Vagina (tissue), 2 donors: ENCODE measurements around the gene KIF11.

ENCODE experiments used
- POLR2A ChIP-seq, 2 donors: fragments of 450-650 bp; IDR thresholded peaks; one replicate each; pipeline ENCODE4 v1.6.1; 2017; ENCODE audit warnings: antibody characterized with exemption in 2 of 2, mild to moderate bottlenecking in 2 of 2, moderate library complexity in 2 of 2
- TF ChIP-seq, protein P1 (sequence below), 3 experiments: fragments of 450-650 bp in 2 of 3; fragments of 200-600 bp in 1 of 3; sonication (generic) in 1 of 3; IDR thresholded peaks; one replicate each; pipeline ENCODE4 v1.5.1; 2017 to 2019; ENCODE audit warnings: antibody characterized with exemption in 3 of 3, mild to moderate bottlenecking in 2 of 3, moderate library complexity in 2 of 3

DNA sequence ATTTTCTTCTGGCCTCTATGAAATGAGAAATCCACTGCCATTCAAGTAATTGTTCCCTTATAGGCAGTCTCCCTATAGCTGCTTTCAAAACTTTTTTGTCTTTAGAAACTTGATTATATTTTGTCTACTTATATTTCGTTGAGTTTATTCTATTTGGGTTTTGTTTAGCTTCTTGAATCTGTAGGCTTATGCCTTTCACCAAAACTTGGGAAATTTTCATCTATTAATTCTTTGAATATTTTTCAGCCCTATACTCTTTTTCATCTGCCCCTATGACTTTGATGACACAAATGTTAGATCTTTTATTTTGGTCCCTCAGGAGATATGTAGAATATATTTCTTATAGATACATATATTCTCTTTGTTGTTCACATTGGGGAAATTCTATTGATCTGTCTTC is 48.6 kb downstream of the KIF11 start:
- TF ChIP-seq, protein P1, sequence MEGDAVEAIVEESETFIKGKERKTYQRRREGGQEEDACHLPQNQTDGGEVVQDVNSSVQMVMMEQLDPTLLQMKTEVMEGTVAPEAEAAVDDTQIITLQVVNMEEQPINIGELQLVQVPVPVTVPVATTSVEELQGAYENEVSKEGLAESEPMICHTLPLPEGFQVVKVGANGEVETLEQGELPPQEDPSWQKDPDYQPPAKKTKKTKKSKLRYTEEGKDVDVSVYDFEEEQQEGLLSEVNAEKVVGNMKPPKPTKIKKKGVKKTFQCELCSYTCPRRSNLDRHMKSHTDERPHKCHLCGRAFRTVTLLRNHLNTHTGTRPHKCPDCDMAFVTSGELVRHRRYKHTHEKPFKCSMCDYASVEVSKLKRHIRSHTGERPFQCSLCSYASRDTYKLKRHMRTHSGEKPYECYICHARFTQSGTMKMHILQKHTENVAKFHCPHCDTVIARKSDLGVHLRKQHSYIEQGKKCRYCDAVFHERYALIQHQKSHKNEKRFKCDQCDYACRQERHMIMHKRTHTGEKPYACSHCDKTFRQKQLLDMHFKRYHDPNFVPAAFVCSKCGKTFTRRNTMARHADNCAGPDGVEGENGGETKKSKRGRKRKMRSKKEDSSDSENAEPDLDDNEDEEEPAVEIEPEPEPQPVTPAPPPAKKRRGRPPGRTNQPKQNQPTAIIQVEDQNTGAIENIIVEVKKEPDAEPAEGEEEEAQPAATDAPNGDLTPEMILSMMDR (IDR thresholded peaks at IDR 0.05), result no peak
- TF ChIP-seq POLR2A (IDR thresholded peaks at IDR 0.05), result no peak
